HG02970 (cell line): ENCODE results near the gene SLAIN1.
"Not testable (repeated sequence)": the region's sequence is repeated elsewhere in the genome, so short reads cannot be mapped to it uniquely, and the experiment has no call there.

Source experiments
- ATAC-seq: cut with Tn5 transposase; IDR thresholded peaks from one replicate; pipeline ENCODE4 v1.9.1; 2021; ENCODE audit warnings: mild to moderate bottlenecking, moderate library complexity, moderate number of reproducible peaks; ENCODE audit not compliant: unreplicated experiment, low FRiP score

SLAIN1 gene

DNA sequence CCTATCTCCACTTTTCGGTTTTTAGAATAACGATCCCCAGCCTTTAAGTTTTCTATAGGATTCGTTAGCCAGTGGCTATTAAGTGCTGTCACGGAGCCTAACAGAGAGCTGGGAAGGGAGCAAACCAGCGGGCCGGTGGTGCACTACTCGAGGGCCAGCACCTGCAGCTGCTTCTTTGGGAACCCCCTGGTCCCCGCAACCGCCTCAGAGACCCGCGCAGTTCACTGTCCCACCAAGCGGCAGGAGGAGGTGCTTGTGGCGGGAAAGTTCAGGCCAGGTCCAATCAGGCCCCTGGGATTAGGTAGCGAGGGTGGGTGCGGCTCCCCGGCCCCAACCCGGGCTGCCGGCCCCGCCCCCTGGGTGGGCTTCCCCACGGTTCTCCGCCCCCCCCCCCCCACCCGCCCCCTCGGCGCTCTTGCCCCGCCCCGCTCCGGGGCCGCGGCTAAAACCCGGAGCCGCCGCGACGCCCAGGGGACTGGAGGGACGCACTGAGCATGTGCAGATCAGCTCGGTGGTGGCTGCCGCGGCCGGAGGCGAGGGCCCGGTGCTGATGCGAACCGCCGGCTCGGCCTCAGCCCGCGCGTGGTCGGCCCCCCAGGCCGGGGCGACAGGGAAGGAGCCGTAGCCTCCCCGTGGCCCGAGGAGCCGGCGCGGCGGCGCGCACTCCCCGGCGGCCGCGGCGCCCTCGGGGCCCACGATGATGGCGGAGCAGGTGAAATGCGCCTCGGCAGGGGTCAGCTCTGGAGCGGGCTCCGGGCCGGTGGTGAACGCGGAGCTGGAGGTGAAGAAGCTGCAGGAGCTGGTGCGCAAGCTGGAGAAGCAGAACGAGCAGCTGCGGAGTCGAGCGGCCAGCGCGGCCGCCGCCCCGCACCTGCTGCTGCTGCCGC, at the start of gene SLAIN1:
TSS of gene SLAIN1 (plus strand) at position 471 of the 887 bp plus-strand sequence. CDS start at position 698, 227 bp downstream.
- ATAC-seq = peak; percentile 74

DNA sequence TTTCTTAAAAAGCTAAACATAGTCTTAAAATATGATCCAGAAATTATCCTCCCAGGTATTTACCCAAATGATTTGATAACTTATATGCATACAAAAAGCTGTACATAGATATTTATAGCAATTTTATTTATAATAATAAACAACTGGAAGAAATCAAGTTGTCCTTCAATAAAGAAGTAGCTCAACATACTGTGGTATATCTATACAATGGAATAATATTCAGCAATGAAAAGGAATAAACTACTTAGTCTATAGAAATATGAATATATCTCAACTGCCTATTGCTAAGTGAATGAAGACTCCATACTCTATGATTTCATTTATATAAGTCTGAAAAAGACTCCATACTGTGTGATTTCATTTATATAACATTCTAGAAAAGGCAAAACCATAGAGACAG, 47.1 kb upstream of the SLAIN1 start:
- no peak for ATAC-seq

GRCh38 chr13:77653301-77653700, 44.2 kb upstream of the SLAIN1 start:
- ATAC-seq = no peak

DNA sequence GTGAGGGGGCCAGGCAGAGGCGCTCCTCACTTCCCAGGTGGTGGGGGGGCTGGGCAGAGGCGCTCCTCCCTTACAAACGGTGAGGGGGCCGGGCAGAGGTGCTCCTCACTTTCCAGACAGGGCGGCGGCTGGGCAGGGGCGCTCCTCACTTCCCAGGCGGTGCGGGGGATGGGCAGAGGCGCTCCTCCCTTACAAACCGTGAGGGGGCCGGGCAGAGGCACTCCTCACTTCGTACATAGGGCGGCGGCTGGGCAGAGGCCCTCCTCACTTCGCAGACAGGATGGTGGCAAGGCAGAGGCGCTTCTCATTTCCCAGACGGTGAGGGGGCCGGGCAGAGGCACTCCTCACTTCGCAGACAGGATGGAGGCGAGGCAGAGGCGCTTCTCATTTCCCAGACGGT, 37.5 kb upstream of the SLAIN1 start:
- ATAC-seq = not testable (repeated sequence)

DNA sequence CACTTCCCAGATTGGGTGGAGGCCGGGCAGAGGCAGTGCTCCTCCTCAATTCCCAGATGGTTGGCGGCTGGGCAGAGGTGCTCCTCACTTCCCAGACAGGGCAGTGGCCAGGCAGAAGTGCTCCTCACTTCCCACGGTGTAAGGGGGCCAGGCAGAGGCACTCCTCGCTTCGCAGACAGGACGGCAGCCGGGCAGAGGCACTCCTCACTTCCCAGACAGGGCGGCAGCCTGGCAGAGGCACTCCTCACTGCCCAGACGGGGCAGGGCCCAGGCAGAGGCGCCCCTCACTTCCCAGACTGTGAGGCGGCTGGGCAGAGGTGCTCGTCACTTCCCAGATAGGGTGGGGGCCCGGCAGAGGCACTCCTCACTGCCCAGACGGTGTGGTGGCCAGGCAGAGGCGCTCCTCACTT, 36.6 kb upstream of the SLAIN1 start:
- ATAC-seq = no peak

DNA sequence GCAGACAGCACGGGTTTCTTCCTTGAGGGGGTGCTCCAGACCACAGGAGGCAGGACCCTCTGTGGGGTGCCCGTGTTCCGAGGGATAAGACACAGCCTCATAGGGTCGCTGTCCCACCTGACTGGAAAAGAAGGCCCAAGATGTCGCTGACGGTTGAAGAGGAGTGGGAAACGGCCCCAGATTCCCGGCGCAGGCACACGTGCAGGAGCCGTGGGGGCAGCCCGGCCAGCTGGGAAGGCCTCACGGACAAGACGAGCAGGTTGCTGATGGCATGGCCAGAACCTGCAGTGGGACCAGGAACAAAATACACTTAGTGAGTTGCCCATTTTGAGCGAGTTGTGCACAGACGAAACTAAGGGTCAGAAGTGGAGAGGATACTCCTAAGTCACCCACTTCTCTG, 35.2 kb upstream of the SLAIN1 start:
- ATAC-seq = not testable (repeated sequence)

- ATAC-seq = not testable (repeated sequence)
Measured at GRCh38 chr13:77662831-77663230, 34.7 kb upstream of the SLAIN1 start.

- ATAC-seq = no peak
Measured at GRCh38 chr13:77674852-77675251, 22.6 kb upstream of the SLAIN1 start.

DNA sequence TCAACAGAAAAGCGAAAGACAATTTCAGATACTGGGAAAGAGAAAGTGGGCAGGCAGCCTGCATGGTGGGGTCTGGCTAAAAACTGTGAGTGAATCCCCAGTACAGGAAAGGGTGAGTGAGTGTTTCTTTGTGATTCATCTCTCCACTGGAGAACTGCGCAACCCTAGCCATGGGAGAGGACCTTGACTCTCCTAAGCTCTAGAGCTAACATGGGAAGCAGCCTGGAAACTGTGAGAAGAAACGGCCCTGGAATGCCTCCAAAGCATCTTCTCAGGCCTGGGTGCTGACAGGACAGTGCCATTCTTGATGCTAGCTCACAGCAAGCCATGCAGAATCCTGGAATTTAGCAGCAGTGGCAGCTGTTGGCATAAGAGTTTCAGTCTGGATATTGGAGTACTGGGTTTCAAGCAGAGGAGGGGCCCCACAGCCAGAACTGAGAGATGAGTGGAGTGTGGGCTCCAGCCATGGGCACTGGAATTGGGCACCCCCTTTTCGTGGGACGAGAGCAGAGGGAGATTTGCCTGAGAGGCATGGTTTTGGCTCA, 18.7 kb upstream of the SLAIN1 start:
- ATAC-seq = no peak

- ATAC-seq = no peak
Measured at GRCh38 chr13:77687799-77688198, 9.7 kb upstream of the SLAIN1 start.

GRCh38 chr13:77691871-77692270, 5.6 kb upstream of the SLAIN1 start:
- ATAC-seq = no peak

- ATAC-seq = no peak
Measured at GRCh38 chr13:77692746-77693448, 4.6 kb upstream of the SLAIN1 start.

DNA sequence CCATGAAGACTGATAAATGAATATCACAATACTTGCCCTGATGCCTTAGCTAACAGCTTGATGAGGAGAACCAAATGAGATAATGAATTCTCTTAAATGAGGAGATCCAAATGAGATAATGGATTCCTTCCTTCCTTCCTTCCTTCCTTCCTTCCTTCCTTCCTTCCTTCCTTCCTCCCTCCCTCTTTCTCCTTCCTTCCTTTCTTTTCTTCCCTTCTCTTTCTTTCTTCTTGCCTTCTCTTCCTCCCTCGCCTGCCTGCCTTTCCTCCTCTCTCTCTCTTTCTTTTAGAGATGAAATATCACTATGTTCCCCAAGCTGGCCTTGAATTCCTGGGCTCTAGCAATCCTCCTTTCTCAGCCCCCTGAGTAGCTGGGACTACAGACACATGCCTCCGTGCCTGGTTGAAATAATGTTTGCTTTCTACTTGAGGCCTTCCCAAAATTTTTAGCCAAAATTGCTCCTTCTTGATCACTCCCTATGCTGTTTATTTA, 4.0 kb upstream of the SLAIN1 start:
- no peak for ATAC-seq

DNA sequence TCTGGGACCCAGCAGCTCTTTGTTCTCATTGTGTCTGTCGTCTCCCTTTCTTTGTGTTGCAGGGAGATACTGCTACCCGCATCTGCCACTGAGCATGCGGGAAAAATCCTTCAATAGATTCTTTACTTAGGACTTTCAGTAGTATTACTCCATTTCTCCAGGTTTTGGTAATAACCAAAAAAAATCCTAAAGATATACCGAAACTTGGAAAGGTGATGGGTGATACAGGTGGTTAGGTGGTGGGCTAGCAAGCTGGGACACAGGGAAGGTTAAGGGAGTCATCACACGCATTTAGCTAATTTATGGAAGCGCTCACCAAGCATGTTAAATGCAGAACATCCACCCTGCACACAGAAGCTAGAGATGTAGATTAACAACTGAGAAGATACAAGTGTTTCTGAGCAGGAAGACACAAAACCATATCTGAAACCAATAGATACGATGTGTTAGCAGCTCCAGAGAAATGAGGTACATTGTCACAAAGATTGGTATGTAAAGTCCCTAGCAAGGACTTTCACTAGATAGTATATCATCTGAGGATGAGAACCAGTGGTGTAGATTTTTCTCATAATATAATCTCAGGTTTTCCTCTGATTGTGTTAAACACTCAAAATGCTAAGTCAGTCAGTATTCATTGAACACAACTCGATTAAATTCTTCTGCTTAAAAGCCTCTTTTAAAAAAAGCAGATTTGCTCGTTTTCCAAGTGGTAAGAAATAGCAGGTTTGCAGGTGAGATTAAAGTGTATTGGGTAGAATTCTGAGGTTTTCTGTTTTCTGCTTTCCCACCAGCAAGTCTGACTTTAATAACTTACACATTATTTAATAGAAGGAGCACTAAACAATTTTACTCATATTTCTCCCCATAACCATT, 1.2 kb upstream of the SLAIN1 start:
- no peak for ATAC-seq

DNA sequence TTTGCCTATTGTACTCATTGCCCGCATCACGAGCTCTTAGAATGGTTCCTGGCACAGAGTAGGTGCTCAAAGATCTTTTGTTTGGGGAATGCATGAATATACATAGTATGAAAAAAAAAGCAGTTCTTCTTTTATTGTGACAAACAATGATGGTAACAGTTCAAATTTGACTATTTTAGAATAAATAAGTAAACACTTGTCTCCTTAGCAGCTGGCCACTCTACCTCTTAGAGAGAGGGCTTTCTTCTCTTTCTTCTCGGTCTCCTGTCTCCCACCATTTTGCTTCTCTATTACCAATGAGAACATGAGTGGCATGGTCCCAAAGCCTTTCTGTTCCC, 639 bp upstream of the SLAIN1 start:
- ATAC-seq = peak; percentile 0

GRCh38 chr13:77698201-77699058, 943 bp downstream of the SLAIN1 start:
- peak; percentile 21 for ATAC-seq

DNA sequence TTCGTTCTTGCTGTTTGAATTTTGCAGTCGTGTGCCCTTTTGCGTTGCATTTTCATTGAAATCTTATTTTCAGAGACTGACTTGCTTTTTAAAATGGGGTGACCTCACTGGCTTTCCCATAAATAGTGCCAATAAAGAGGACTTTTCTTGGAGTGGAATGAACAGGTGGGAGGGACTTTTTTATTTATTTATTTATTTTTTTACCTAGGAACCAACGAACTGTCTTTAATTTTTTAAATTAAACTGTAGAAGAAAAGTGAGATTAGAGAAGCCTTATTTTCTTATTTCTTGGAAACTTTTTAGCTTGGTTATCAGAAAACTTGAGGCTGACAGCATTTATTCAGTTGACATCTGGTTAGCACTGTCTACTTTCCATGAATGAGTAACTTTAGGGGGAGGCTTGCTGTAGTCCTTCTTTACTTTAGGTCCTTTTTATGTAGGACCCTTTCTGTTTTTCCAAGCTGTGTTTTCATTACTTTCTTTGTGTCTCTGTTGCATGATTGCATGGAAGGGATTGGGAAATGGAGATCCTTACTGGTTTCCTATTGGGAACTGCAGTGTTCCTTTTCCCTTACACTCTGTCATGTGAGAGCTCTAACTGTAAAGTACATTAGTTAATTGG, 1.7 kb downstream of the SLAIN1 start:
- no peak for ATAC-seq

DNA sequence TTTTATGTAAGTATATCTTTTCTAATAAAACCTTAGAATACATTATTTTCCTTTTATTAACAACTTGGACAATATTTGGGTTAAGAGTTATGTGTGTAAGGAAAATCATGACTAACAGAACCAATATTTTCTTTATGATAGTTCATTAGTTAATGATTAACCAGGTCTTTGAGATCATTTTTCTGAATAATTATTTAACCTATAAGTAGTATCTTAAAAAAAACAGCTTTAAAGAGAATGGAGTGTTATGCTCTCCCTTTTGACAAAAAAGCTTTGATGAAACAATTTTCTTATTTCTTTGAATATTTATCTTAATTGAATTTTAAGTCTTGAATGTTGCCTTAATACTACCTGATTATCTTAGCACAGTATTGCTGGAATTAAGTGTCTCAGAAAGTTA, 3.8 kb downstream of the SLAIN1 start:
- ATAC-seq = no peak

DNA sequence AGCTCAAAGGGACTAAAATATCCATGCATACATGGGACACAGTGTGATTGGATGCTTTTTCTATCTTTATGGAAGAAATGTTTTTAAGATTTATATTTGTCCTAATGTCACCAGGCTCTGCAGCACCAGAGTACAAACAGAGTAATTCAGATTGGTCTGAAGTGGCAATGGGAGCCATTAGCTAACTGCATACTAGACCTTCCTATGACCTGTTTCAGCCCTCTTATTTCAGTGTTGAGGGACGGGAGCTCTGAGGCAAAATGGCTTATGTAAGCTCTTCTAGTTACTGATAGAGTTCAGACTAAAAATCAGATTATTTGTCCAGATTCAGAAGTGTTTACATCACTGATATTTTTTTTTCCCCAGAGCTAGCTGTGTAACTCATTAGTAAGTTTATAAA, 4.9 kb downstream of the SLAIN1 start:
- no peak for ATAC-seq
